Fibroblast of pulmonary artery (primary cell): ENCODE measurements around the gene UGT2B7.
A peak's percentile ranks its signal among the peaks of the same experiment; 100 is the strongest.
"Not testable (repeated sequence)": the region's sequence is repeated elsewhere in the genome, so short reads cannot be mapped to it uniquely, and the experiment has no call there.

Experiments used
- DNase-seq: peaks from one replicate; pipeline ENCODE4 v3.0.0-alpha.2; 2010; ENCODE audit warnings: low read depth
- H3K4me3 ChIP-seq: replicated peaks from 2 replicates; pipeline ENCODE4 v1.5.1; 2011; ENCODE audit warnings: low read depth, mild to moderate bottlenecking, control low read depth, low read length, moderate library complexity
- TF ChIP-seq, protein P1 (sequence below): IDR thresholded peaks from 2 replicates; pipeline ENCODE4 v1.5.1; 2011; ENCODE audit warnings: mild to moderate bottlenecking, control low read depth, low read length, inconsistent platforms; ENCODE audit errors: missing control alignments

The UGT2B7 gene

GRCh38 chr4:69099910-69100309 lies 3.6 kb downstream of the UGT2B7 start:
- TF ChIP-seq, protein P1, sequence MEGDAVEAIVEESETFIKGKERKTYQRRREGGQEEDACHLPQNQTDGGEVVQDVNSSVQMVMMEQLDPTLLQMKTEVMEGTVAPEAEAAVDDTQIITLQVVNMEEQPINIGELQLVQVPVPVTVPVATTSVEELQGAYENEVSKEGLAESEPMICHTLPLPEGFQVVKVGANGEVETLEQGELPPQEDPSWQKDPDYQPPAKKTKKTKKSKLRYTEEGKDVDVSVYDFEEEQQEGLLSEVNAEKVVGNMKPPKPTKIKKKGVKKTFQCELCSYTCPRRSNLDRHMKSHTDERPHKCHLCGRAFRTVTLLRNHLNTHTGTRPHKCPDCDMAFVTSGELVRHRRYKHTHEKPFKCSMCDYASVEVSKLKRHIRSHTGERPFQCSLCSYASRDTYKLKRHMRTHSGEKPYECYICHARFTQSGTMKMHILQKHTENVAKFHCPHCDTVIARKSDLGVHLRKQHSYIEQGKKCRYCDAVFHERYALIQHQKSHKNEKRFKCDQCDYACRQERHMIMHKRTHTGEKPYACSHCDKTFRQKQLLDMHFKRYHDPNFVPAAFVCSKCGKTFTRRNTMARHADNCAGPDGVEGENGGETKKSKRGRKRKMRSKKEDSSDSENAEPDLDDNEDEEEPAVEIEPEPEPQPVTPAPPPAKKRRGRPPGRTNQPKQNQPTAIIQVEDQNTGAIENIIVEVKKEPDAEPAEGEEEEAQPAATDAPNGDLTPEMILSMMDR: no peak
- no peak for DNase-seq

DNA sequence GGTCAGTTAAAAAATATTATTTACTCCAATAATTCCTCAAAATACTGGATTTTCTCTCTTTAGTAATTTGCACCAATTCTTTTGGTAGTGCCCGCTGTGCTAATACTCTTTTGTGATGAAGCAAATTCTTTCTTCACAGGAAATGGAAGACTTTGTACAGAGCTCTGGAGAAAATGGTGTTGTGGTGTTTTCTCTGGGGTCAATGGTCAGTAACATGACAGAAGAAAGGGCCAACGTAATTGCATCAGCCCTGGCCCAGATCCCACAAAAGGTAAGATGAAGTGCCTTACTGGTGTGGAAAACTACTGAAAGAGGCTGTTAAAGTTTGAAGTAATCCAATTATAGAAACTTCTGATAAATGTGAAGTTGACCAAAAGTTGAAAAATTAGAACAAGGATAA lies 6.4 kb downstream of the UGT2B7 start:
- DNase-seq: peak; percentile 11
- H3K4me3 ChIP-seq: not testable (repeated sequence)

More at GRCh38 chr4:69099910-69100309, 3.6 kb downstream of the UGT2B7 start:
- no peak overlapping the region for H3K4me3 ChIP-seq

DNA sequence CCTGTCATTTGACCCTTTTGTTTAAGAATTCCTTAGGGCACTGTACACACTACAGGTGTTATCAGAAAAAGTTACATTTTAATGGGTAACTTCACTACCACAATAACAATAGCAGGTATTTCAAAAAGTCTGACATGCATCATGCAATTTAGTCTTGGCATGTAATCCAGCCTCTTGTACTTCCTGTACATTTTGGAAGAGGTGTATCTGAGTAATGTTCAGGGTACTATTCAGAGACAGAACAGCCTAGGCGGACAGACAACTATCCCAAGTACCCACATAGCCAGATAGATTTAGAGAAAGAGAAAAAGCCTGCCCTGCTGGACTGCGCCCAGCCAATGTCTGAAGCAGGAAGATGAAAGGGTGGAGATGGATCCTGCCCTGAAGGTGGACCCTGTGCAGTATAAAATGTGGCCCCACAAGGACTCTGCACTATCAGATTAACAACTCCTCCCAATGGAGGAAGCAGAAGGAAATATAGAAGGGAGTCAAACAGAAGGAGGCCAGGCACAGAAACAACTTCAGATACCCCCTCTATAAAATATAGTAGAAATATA lies 8.5 kb downstream of the UGT2B7 start:
- TF ChIP-seq, protein P1: no peak
- no peak overlapping the region for H3K4me3 ChIP-seq
- no peak for DNase-seq

- DNase-seq, H3K4me3 ChIP-seq: not testable (repeated sequence)
Observed at GRCh38 chr4:69115151-69115850, 19.0 kb downstream of the UGT2B7 start.

- no peak for DNase-seq
- no peak overlapping the region for H3K4me3 ChIP-seq
- TF ChIP-seq, protein P1: no peak
Observed at GRCh38 chr4:69115851-69116213, 19.6 kb downstream of the UGT2B7 start.

GRCh38 chr4:69116645-69117321 lies 20.5 kb downstream of the UGT2B7 start:
- DNase-seq: no peak
- TF ChIP-seq, protein P1: no peak
- H3K4me3 ChIP-seq: no peak overlapping the region

DNA sequence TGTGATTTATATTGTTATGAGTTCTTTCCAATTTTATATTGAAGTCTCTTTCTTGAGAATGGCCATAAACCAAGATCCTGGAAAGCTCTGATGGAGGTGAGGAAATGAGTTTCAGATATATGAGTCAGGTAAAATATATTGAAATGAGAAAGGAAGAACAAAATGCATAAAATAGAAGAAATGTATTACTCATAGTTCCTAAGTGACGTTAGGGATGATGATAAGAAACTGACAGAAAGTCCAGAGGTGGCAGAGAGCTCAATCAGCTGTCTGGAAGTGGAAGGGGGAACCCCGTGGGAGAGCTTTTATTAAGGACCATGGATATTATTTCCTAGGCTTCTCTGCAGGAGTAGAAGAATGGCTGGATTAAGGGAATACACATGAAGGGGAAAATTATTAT lies 24.6 kb downstream of the UGT2B7 start:
- no peak overlapping the region for H3K4me3 ChIP-seq
- TF ChIP-seq, protein P1: no peak
- peak; percentile 11 for DNase-seq

DNA sequence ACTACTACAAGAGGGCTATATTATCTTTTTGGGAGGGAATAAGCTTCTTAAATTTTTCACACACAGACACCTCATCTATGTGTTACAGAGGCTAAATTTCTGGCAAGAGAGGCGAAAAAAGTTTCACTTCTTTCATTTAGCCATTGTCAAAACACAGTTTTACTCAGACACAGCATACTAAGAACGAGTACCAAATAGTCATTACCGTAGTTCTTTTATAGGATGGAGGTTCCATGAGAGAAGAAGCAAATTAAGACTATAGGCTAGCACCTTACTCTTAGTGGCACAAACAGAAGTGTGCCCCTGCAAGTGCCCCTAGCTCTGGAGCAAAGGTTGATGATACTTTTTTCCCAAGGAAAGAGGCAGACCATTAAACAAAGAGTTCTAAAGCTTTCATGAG lies 26.2 kb downstream of the UGT2B7 start:
- DNase-seq: no peak
- H3K4me3 ChIP-seq: no peak overlapping the region
- TF ChIP-seq, protein P1: no peak
